Measurements from ENCODE around the gene SURF4.
A peak's percentile ranks its signal among the peaks of the same experiment; 100 is the strongest.

The SURF4 gene

GRCh38 chr9:133375724-133376654 is at the start of gene SURF4, which contains the start of gene STKLD1:
SURF4 (minus strand) TSS chr9:133376060; CDS start chr9:133375969, 91 bp downstream.
STKLD1 (plus strand) TSS chr9:133376366; CDS start chr9:133376474, 108 bp downstream.
- peak; percentile 94 to 96 for DNase-seq

GRCh38 chr9:133425049-133425632 is 49.3 kb upstream of the SURF4 start:
- DNase-seq, result no peak

- no peak for DNase-seq
Observed at GRCh38 chr9:133424187-133424586, 48.3 kb upstream of the SURF4 start.

DNA sequence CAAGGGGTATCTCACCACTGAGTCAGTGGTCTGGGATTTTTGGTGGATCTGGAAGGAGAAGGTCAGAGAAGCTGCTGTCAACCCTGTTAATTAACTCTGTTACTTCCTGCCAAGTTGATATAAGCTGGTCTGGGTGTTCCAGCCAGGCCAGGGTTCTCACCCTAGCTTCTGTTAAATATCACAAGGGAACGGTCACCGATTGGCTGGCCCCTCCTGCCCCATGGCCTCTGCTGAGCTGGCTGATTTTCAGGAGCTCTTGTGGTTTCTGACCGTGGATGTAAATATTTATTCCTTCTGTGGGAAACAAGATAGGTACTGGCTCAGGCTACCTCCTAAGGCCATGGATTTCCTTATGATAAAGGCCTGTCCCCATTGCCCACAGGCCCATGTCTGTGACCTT is 47.4 kb upstream of the SURF4 start:
- no peak for DNase-seq

DNA sequence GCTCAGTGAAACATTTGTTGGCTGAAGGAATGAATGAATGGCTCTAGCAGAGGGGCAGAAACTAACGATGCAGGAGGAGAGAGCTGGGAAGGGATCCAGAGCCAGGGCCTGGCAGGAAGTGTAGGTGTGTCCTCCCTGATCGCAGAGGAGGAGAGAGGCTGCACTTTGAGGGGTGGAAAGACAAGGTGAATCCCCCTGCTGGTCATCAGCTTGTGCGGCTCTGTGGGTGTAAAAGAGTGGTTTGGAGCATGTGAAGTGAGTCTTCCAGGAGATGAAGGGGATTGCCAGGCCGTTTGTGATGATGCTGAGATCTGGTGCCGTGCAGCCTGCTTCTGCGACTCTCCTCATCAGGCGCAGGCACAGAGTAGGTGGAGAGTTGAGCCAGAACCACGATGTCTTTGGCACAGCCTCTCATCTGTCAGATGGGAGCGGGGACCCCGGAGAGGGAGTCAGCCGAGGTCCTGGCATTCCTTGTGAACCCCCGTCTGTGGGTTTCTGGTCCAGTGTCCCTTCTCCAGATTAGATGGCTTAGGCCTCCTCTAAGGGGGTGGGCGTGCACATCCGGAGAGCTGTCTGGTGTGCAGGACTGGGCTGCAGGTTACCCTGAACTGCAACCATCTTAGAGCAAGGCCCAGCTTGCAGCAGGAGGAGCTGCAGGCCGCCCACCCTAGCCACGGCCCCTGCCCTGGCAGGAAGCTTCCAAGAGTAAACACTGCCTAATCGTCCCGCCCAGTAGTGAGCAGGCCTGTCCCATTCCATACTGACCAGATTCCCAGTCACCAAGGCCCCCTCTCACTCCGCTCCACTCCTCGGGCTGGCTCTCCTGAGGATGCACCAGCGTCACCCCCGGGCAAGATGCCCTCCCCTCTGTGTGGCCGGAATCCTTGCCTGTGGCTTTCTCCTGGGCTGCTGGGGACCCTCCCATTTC is 46.0 kb upstream of the SURF4 start, which contains the start of gene ADAMTS13:
TSS of gene ADAMTS13 (plus strand) at position 753 of the 928 bp plus-strand sequence. CDS start at position 830, 77 bp downstream.
- peak in 1 of 2 donors; percentile 16 for DNase-seq

GRCh38 chr9:133420392-133420827 is 44.5 kb upstream of the SURF4 start:
- DNase-seq, result peak; percentile 30 to 66

DNA sequence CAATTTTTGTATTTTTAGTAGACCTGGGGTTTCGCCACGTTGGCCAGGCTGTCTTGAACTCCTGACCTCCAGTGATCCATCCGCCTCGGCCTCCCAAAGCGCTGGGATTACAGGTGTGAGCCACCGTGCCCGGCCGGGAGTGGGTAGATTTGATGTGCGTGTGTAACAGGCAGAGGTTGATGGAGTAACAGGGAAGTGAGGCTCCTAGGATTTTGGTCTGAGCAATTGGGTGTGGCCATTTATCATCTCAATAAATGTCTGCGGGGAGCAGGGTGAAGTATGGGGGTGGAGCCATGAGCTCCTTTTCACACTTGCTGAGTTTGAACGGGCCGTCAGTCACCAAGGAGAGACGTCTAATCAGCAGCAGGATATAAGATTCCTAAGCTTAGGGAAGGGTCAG is 43.1 kb upstream of the SURF4 start:
- DNase-seq, result no peak

DNA sequence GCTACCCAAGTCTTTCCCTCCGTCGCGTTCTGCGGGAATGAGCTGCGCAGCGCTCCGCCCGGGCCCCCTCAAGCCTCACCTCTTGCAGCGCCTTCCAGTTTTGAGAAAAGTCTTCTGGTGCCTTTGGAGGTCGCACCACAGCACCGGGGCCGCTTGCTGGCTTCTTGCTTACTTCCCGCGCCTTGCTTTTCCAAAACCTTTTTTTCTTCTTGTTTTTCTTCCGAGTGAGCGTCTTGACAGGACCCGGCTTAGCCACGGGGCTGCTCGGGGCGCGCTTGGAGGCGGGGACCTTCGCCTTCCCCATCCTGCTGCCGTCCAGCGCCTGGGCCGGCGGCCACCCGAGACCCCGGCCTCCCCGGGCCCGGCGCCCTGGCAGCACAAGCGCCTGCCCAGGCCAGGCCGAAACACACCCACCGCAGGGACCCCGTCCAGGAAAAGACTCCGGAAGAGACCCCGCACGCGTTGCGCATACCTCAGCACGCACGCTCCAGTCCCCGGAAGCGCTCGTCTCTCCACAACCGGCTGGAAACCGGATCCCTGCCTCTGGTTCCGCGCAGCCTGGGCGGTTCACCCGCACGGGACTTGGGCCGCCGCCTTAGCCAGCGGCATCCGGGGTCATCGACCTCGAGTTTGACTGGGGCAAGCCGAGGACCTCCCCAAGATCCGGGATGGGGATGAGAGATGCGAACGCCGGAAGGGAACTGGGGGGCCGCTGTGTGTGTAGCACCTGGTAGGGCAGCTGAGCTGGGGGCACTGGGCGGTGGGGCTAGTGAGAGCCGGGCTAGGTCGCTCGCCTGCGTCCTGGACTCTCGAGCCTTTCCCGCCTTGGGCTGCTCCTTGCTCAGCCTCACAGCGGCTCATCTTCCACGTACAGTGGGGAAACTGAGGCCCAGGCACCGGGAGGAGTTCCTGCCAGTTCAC is 41.9 kb upstream of the SURF4 start, which contains the start of gene REXO4:
TSS of gene REXO4 (minus strand) at position 470 of the 921 bp plus-strand sequence. CDS start at position 304, 166 bp downstream.
- peak; percentile 84 to 87 for DNase-seq

GRCh38 chr9:133415170-133415569 is 39.3 kb upstream of the SURF4 start:
- no peak for DNase-seq

GRCh38 chr9:133408042-133408441 is 32.2 kb upstream of the SURF4 start:
- DNase-seq, result no peak

DNA sequence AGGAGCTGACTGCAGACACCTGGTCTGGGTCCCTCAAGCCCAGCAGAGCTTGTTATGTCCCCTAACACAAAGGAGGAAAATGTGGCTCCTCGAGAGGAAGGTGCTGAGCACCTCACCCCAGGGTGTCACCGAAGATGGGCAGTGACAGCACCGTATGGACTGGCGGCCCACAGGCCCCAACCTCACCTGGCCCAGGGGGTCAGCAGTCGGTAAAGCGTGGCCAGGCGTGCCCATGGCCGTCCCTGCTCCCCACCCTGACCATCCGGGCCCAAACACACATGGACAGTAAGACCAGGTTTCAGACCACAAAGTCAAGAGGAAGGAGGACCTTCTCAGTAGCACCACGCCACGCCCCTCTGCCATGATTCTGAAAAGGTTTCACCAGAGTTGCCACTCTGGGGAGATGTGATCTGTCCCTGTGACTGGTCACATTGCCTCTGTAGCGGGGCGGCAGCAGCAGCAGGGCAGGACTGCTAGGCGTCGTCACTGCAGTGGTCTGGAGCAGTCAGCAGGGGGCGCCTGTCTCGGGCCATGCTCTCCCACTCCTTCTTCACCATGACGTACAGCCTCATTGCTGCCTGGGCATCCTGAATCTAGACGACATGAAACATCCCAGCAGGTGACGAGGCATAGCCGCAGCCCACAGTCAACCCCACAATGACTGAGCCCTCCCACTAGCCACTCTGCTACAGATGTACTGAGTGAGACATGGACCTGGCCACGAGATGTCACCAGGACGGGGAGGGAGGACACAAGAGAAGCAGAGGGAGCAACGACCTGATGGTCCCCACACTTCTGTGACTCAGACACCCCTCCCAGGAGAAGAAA is 30.8 kb upstream of the SURF4 start:
- DNase-seq, result peak; percentile 81 to 82

DNA sequence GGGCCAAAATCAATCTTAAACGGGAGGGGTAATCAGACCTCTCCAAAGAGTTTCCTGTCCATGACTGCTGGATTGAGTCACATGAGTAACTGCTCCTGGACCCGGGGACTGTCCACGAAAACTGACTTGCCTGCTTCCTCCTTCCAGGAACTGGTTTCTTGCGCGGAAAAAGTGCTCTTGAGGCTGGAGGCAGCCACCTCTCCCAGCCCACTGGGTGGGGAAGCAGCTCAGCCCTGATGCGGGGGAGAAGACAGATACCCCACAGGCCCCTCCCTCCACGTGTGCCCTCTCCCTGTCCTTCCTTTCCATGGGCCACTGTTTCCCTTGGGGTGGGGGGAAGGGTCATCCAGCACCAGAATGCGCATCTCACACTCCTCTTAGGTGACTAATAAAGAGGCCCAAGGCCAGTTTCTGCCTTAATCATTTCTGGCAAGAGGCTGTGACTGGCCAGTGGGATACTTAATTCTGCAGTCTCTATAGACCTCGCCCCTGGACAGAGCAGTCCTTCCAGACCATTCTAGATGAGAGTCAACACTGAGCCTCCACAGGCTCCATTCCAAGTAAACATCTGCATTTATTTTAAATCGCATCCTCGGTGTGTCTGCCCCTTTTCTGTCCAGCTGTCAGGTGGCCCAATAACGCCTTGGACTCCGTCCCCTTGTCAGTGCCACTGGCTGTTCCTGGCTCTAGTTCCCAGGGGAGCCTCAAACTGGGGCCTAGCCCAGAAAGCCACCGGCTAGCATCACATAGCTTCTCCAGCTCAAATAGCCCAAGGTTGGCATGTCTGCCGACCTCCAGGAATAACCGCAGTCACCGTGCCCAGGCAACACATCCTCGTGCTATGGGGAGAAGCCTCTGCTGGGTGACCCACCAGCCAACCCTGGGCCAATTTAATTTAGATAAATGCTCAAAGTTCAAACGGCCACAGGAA is 29.9 kb upstream of the SURF4 start:
- no peak for DNase-seq

DNA sequence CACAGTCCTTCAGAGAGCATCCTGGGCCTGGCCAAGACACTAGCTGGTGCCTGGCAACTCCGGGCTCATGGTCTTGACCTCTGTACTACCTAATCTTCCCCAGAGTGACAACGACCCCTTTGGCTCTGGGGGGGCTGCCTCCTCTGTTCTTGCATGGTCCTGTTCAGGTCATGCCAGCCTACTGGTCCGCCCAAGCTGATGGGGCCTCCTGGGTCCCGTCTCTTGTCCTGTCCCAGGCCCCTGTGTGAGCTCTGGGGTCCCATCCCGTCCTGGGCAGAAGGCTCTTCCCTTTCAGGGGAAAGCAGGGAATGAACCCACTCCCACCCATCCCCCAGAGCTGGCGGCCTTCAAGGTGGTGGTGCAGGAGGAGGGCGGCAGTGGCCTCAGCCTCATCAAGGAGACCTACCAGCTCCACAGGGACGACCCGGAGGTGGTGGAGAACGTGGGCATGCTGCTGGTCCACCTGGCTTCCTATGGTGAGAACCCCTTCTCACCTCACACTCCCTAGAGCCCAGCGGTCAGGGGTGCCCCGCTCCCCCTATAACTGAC is 28.7 kb upstream of the SURF4 start:
- DNase-seq, result no peak

GRCh38 chr9:133403766-133404453 is 28.1 kb upstream of the SURF4 start:
- peak; percentile 61 to 67 for DNase-seq

DNA sequence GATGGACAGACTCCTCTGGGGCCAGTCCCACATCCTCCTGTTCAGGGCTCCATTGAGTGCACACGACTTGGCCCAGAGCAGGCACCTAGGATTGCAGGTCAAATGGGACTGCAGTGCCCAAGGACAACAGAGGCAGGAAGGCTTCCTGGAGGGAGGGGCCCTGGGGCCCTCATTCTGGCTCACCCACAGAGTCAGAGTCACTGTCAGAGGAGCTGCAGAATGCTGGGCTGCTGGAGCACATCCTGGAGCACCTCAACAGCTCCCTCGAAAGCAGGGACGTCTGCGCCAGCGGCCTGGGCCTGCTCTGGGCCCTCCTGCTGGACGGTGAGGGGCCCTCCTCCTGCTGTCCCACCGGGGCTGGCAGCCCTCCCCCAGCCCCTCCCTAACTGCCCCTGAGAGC is 26.8 kb upstream of the SURF4 start:
- no peak for DNase-seq

DNA sequence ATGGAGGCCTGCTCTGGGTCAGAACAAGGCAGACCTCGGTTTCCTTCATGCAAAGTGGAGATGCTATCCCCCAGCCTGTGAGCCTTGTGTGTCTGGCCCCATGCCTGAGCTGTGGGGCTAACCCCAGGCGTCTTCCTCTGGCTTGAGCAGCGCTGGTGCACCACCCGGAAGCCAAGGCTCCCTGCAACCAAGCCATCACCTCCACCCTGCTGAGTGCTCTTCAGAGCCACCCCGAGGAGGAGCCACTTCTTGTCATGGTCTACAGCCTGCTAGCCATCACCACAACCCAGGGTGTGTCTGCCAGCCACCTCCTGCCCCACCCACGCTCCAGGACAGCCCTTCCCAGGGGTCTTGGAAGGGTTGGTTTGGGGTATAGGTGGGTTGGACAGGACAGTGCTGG is 25.7 kb upstream of the SURF4 start:
- no peak for DNase-seq

GRCh38 chr9:133400292-133400691 is 24.4 kb upstream of the SURF4 start:
- DNase-seq, result no peak

DNA sequence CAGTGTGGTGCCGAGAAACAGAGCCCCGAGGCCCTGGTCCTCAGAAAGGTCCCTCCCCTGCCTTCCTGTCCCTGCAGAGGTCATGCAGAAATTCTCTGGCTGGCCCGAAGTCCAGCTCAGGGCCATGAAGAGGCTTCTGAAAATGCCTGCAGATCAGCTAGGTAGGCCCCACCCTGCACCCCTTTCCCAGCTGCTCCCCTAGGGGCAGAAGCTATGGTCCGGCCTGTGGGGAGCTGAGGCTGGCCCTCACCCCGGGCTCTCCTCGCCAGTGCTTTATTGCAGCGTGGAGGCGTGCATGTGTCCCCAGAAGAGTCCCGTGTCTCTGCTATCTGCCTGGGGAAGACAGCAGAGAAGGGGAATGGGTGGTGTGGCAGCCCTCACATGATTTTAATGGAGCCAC is 22.0 kb upstream of the SURF4 start:
- DNase-seq, result no peak
